ENCODE data around the gene FAM107B. TPM values are rescaled to one million over a fixed set of nuclear protein-coding genes. Genes with fewer than 3 reads are reported as not detected.

FAM107B gene
- total and polyA plus RNA-seq, 4 donors, result 24.9 to 58.1 (median 30.9) TPM

DNA sequence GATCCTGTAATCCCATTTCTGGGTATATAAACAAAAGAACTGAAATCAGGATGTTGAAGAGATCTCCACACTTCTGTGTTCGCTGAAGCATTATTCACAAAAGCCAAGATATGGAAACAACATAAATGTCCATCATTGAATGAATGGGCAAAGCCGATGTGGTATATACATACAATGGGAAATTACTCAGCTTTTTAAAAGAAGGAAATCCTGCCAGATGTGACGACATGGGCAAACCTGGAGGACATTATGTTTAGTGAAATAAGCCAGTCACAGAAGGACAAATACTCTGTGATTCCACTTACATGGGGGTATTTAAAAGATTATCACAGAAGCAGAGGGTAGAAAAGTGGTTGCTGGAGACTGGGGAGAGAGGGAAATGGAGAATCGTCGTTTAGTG is 23.9 kb upstream of the FAM107B start:
- Histone ChIP-seq H3K27me3 (ENCODE audit: control insufficient read depth in 4 of 4, insufficient read depth in 4 of 4, low read length in 3 of 4) (no peaks in the 10 kb centered on the region), H3K4me1 (ENCODE audit: control insufficient read depth in 4 of 4, insufficient read depth in 4 of 4, low read length in 3 of 4) (no peaks in the 10 kb centered on the region), H3K9ac (ENCODE audit: low read depth in 1 of 2, low read length in 2 of 2) (no peak overlapping the region), H3K9me3 (ENCODE audit: control insufficient read depth in 4 of 4, low read length in 3 of 4) (no peaks in the 10 kb centered on the region), H3K4me3 (ENCODE audit: low read depth in 1 of 3, low read length in 3 of 3) (no peak overlapping the region), H3K36me3 (ENCODE audit: control insufficient read depth in 4 of 4, insufficient read depth in 3 of 4, low read depth in 1 of 4, low read length in 3 of 4) (no peaks in the 10 kb centered on the region), H3K27ac (ENCODE audit: low read depth in 1 of 2, low read length in 2 of 2) (no peak overlapping the region)
- no peak for DNase-seq (ENCODE audit: low spot score)
- WGBS, result 43% methylated on average over 5 of the region's 5 CpGs
- TF ChIP-seq FOXA1 (IDR thresholded peaks at IDR 0.05) (no peak), RXRA (IDR thresholded peaks at IDR 0.05) (no peak), HNF4A (conservative IDR thresholded peaks at IDR 0.05) (no peak), EGR1 (IDR thresholded peaks at IDR 0.05; ENCODE audit: low read depth in 2 of 2) (no peak), GABPA (IDR thresholded peaks at IDR 0.05 in 1 of 2, conservative IDR thresholded peaks at IDR 0.05 in 1 of 2) (no peak), TAF1 (conservative IDR thresholded peaks at IDR 0.05) (no peak), FOXA2 (IDR thresholded peaks at IDR 0.05) (no peak), NR2F2 (IDR thresholded peaks at IDR 0.05) (no peak), SP1 (IDR thresholded peaks at IDR 0.05) (no peak), RAD21 (IDR thresholded peaks at IDR 0.05) (no peak), JUND (IDR thresholded peaks at IDR 0.05) (no peak), HNF4G (IDR thresholded peaks at IDR 0.05) (no peak)
- TF ChIP-seq, protein P1, sequence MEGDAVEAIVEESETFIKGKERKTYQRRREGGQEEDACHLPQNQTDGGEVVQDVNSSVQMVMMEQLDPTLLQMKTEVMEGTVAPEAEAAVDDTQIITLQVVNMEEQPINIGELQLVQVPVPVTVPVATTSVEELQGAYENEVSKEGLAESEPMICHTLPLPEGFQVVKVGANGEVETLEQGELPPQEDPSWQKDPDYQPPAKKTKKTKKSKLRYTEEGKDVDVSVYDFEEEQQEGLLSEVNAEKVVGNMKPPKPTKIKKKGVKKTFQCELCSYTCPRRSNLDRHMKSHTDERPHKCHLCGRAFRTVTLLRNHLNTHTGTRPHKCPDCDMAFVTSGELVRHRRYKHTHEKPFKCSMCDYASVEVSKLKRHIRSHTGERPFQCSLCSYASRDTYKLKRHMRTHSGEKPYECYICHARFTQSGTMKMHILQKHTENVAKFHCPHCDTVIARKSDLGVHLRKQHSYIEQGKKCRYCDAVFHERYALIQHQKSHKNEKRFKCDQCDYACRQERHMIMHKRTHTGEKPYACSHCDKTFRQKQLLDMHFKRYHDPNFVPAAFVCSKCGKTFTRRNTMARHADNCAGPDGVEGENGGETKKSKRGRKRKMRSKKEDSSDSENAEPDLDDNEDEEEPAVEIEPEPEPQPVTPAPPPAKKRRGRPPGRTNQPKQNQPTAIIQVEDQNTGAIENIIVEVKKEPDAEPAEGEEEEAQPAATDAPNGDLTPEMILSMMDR (IDR thresholded peaks at IDR 0.05; ENCODE audit: low read depth, low read length, missing input control), result no peak
- TF ChIP-seq, protein P2, sequence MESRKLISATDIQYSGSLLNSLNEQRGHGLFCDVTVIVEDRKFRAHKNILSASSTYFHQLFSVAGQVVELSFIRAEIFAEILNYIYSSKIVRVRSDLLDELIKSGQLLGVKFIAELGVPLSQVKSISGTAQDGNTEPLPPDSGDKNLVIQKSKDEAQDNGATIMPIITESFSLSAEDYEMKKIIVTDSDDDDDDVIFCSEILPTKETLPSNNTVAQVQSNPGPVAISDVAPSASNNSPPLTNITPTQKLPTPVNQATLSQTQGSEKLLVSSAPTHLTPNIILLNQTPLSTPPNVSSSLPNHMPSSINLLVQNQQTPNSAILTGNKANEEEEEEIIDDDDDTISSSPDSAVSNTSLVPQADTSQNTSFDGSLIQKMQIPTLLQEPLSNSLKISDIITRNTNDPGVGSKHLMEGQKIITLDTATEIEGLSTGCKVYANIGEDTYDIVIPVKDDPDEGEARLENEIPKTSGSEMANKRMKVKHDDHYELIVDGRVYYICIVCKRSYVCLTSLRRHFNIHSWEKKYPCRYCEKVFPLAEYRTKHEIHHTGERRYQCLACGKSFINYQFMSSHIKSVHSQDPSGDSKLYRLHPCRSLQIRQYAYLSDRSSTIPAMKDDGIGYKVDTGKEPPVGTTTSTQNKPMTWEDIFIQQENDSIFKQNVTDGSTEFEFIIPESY (IDR thresholded peaks at IDR 0.05), result no peak
- TF ChIP-seq, protein P3, sequence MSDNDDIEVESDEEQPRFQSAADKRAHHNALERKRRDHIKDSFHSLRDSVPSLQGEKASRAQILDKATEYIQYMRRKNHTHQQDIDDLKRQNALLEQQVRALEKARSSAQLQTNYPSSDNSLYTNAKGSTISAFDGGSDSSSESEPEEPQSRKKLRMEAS (IDR thresholded peaks at IDR 0.05), result no peak

DNA sequence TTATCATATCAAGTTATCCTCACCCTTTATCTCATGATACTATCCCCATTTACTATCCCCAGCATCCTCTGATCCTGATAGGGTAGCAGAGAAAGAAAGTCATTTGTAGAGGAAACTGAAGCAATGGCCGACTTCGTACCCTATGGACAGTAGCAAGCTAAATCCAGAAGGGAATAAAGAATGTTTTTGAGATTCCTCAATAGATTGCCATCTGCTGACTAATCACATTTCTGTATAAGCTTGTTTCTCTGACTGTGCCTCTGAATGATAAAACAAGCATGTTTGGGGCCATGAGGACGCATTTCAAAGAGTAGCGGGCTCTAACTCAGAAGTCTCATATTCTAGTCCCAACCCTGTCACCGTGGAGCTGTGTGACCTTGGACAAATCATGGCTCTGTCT is 13.2 kb upstream of the FAM107B start:
- Histone ChIP-seq H3K36me3 (ENCODE audit: control insufficient read depth in 4 of 4, insufficient read depth in 3 of 4, low read depth in 1 of 4, low read length in 3 of 4) (no peaks in the 10 kb centered on the region), H3K9ac (ENCODE audit: low read depth in 1 of 2, low read length in 2 of 2) (no peak overlapping the region), H3K4me1 (ENCODE audit: control insufficient read depth in 4 of 4, insufficient read depth in 4 of 4, low read length in 3 of 4) (no peaks in the 10 kb centered on the region), H3K4me3 (ENCODE audit: low read depth in 1 of 3, low read length in 3 of 3) (no peak overlapping the region), H3K27me3 (ENCODE audit: control insufficient read depth in 4 of 4, insufficient read depth in 4 of 4, low read length in 3 of 4) (no peaks in the 10 kb centered on the region), H3K27ac (ENCODE audit: low read depth in 1 of 2, low read length in 2 of 2) (no peak overlapping the region), H3K9me3 (ENCODE audit: control insufficient read depth in 4 of 4, low read length in 3 of 4) (no peaks in the 10 kb centered on the region)
- 92% methylated on average over 5 of the region's 5 CpGs for WGBS
- TF ChIP-seq RXRA (IDR thresholded peaks at IDR 0.05) (no peak), GABPA (IDR thresholded peaks at IDR 0.05 in 1 of 2, conservative IDR thresholded peaks at IDR 0.05 in 1 of 2) (no peak), HNF4G (IDR thresholded peaks at IDR 0.05) (no peak), FOXA2 (IDR thresholded peaks at IDR 0.05) (no peak), YY1 (IDR thresholded peaks at IDR 0.05) (no peak), HNF4A (conservative IDR thresholded peaks at IDR 0.05) (no peak), TAF1 (conservative IDR thresholded peaks at IDR 0.05) (no peak), FOXA1 (IDR thresholded peaks at IDR 0.05) (no peak), NR2F2 (IDR thresholded peaks at IDR 0.05) (no peak)
- TF ChIP-seq, protein P4, sequence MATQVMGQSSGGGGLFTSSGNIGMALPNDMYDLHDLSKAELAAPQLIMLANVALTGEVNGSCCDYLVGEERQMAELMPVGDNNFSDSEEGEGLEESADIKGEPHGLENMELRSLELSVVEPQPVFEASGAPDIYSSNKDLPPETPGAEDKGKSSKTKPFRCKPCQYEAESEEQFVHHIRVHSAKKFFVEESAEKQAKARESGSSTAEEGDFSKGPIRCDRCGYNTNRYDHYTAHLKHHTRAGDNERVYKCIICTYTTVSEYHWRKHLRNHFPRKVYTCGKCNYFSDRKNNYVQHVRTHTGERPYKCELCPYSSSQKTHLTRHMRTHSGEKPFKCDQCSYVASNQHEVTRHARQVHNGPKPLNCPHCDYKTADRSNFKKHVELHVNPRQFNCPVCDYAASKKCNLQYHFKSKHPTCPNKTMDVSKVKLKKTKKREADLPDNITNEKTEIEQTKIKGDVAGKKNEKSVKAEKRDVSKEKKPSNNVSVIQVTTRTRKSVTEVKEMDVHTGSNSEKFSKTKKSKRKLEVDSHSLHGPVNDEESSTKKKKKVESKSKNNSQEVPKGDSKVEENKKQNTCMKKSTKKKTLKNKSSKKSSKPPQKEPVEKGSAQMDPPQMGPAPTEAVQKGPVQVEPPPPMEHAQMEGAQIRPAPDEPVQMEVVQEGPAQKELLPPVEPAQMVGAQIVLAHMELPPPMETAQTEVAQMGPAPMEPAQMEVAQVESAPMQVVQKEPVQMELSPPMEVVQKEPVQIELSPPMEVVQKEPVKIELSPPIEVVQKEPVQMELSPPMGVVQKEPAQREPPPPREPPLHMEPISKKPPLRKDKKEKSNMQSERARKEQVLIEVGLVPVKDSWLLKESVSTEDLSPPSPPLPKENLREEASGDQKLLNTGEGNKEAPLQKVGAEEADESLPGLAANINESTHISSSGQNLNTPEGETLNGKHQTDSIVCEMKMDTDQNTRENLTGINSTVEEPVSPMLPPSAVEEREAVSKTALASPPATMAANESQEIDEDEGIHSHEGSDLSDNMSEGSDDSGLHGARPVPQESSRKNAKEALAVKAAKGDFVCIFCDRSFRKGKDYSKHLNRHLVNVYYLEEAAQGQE (IDR thresholded peaks at IDR 0.05), result no peak
- TF ChIP-seq, protein P2 (IDR thresholded peaks at IDR 0.05), result no peak
- TF ChIP-seq, protein P1 (IDR thresholded peaks at IDR 0.05; ENCODE audit: low read depth, low read length, missing input control), result no peak
- TF ChIP-seq, protein P5, sequence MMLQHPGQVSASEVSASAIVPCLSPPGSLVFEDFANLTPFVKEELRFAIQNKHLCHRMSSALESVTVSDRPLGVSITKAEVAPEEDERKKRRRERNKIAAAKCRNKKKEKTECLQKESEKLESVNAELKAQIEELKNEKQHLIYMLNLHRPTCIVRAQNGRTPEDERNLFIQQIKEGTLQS (IDR thresholded peaks at IDR 0.05), result no peak
- no peak for DNase-seq (ENCODE audit: low spot score)
